Naive thymus-derived CD4-positive, alpha-beta T cell (primary cell): Measurements from ENCODE around the gene OR2H1. TPM values are rescaled to one million over a fixed set of nuclear protein-coding genes. Genes with fewer than 3 reads are reported as not detected.

Source experiments
- ATAC-seq: fragments of 150-1000 bp; cut with Tn5 transposase; 2 replicates; pipeline ENCODE4 v1.10.0; 2021; ENCODE audit warnings: mild to moderate bottlenecking, moderate library complexity
- CTCF ChIA-PET: fragments of 350-600 bp; sonication (Branson Sonifier 250); formaldehyde crosslinking; loops from one replicate; lab custom pipeline; 2021; ENCODE audit warnings: antibody characterized with exemption; lab: Charles Lee
- POLR2A ChIA-PET: fragments of 350-600 bp; sonication (Branson Sonifier 250); formaldehyde crosslinking; loops from one replicate; lab custom pipeline; 2021; ENCODE audit warnings: antibody characterized with exemption, inconsistent platforms; lab: Charles Lee
- DNase-seq, 9 donors: peaks; one replicate each; pipeline versions ENCODE4 v3.0.0 to v3.0.0-alpha.2; 2020 to 2022; ENCODE audit warnings: mixed read lengths in 1 of 9
- H3K27ac ChIP-seq: one replicate; pipeline ENCODE4 v1.7.0; 2013; ENCODE audit warnings: mild to moderate bottlenecking, low read depth, low read length, moderate library complexity
- H3K27me3 ChIP-seq, 2 donors: one replicate each; pipeline ENCODE4 v1.7.0; 2013; ENCODE audit warnings: low read length in 2 of 2, mild to moderate bottlenecking in 2 of 2, moderate library complexity in 2 of 2; ENCODE audit not compliant: control insufficient read depth in 2 of 2, insufficient read depth in 2 of 2
- H3K36me3 ChIP-seq, 3 experiments: 1 replicate in 2 of 3; 2 replicates in 1 of 3; pipeline ENCODE4 v1.7.0; 2013; ENCODE audit warnings: low read length in 3 of 3, mild to moderate bottlenecking in 3 of 3, moderate library complexity in 1 of 3; ENCODE audit not compliant: insufficient read depth in 3 of 3, control insufficient read depth in 2 of 3
- H3K4me1 ChIP-seq, 2 donors: one replicate each; pipeline ENCODE4 v1.7.0; 2013; ENCODE audit warnings: low read length in 2 of 2, mild to moderate bottlenecking in 2 of 2, moderate library complexity in 1 of 2; ENCODE audit not compliant: control insufficient read depth in 2 of 2, insufficient read depth in 2 of 2
- H3K4me3 ChIP-seq: 2 replicates; pipeline ENCODE4 v1.7.0; 2013; ENCODE audit warnings: mild to moderate bottlenecking, low read length
- H3K9me3 ChIP-seq, 3 experiments: 1 replicate in 2 of 3; 2 replicates in 1 of 3; pipeline ENCODE4 v1.7.0; 2013; ENCODE audit warnings: low read length in 3 of 3; ENCODE audit not compliant: control insufficient read depth in 2 of 3
- H3K27ac Mint-ChIP-seq, 9 donors: one replicate each; pipeline ENCODE4 v1.8.0; 2020 to 2022; ENCODE audit warnings: mixed read lengths in 9 of 9, mild to moderate bottlenecking in 8 of 9, moderate library complexity in 5 of 9, inconsistent platforms in 2 of 9
- H3K27me3 Mint-ChIP-seq, 5 donors: one replicate each; pipeline ENCODE4 v1.8.0; 2021 to 2022; ENCODE audit warnings: mixed read lengths in 5 of 5, mild to moderate bottlenecking in 1 of 5
- H3K36me3 Mint-ChIP-seq, 5 donors: one replicate each; pipeline ENCODE4 v1.8.0; 2020 to 2022; ENCODE audit warnings: mixed read lengths in 5 of 5, mild to moderate bottlenecking in 3 of 5, inconsistent platforms in 1 of 5
- H3K4me1 Mint-ChIP-seq, 7 donors: one replicate each; pipeline ENCODE4 v1.8.0; 2020 to 2022; ENCODE audit warnings: mixed read lengths in 7 of 7, mild to moderate bottlenecking in 3 of 7, inconsistent platforms in 1 of 7
- H3K4me3 Mint-ChIP-seq, 10 donors: one replicate each; pipeline ENCODE4 v1.8.0; 2020 to 2022; ENCODE audit warnings: mild to moderate bottlenecking in 10 of 10, mixed read lengths in 10 of 10, moderate library complexity in 6 of 10, inconsistent platforms in 2 of 10
- H3K9me3 Mint-ChIP-seq, 11 donors: one replicate each; pipeline ENCODE4 v1.8.0; 2020 to 2022; ENCODE audit warnings: mixed read lengths in 11 of 11, mild to moderate bottlenecking in 4 of 11, inconsistent platforms in 1 of 11, moderate library complexity in 1 of 11
- intact Hi-C, 2 donors: fragments of 100-400 bp; cut with micrococcal nuclease; formaldehyde crosslinking; loops; one replicate each; pipeline ENCODE4 v1.15.1; 2023
- polyA plus RNA-seq, 2 donors: library from polyadenylated mRNA; unstranded; fragments of 300-500 nt; fragmentation: Illumina TruSeq; gene quantifications; one replicate each; pipeline ENCODE4 v1.2.3, GENCODE V29; 2021
- total RNA-seq, 6 experiments: library from RNA in 5 of 6; stranded (reverse) in 5 of 6; gene quantifications; 1 replicate in 5 of 6; 2 replicates in 1 of 6; pipeline ENCODE4 v1.2.3 and lab custom pipeline; 2021 to 2026

Gene OR2H1
- total and polyA plus RNA-seq, 7 experiments from 2014 or later = not detected

GRCh38 chr6:29495571-29495970 lies 38.6 kb downstream of the OR2H1 start:
- H3K9me3 ChIP-seq = no peaks in the 10 kb centered on the region
- no peak for DNase-seq
- H3K27me3 ChIP-seq = peaks cover 0 to 3% of the 10 kb centered on the region in 2 donors
- ChIA-PET POLR2A (no interaction called here), CTCF (no interaction called here)
- Mint-ChIP-seq H3K36me3 (no peaks in the 10 kb centered on the region), H3K27ac (no peak overlapping the region), H3K9me3 (peaks cover 0 to 3% (median 0%) of the 10 kb centered on the region in 11 donors), H3K4me3 (no peak overlapping the region), H3K4me1 (no peaks in the 10 kb centered on the region), H3K27me3 (peaks cover 11 to 42% (median 30%) of the 10 kb centered on the region in 5 donors)
- H3K36me3 ChIP-seq = no peaks in the 10 kb centered on the region
- H3K27ac ChIP-seq = no peak overlapping the region
- no peak for ATAC-seq
- intact Hi-C loops = no loop called here
- H3K4me3 ChIP-seq = no peak overlapping the region
- H3K4me1 ChIP-seq = no peaks in the 10 kb centered on the region

GRCh38 chr6:29496961-29497360 lies 40.0 kb downstream of the OR2H1 start:
- Histone ChIP-seq H3K36me3 (no peaks in the 10 kb centered on the region), H3K4me1 (no peaks in the 10 kb centered on the region), H3K9me3 (no peaks in the 10 kb centered on the region), H3K27me3 (no peaks in the 10 kb centered on the region), H3K4me3 (no peak overlapping the region), H3K27ac (no peak overlapping the region)
- H3K4me1 Mint-ChIP-seq = no peaks in the 10 kb centered on the region
- peaks cover 21 to 41% (median 30%) of the 10 kb centered on the region in 5 donors for H3K27me3 Mint-ChIP-seq
- CTCF ChIA-PET = no interaction called here
- DNase-seq (no peak), ATAC-seq (no peak)
- no peaks in the 10 kb centered on the region for H3K36me3 Mint-ChIP-seq
- no peaks in the 10 kb centered on the region for H3K9me3 Mint-ChIP-seq
- POLR2A ChIA-PET = no interaction called here
- no peak overlapping the region for H3K4me3 Mint-ChIP-seq
- no peak overlapping the region for H3K27ac Mint-ChIP-seq
- intact Hi-C loops = no loop called here

GRCh38 chr6:29499704-29500103 lies 42.7 kb downstream of the OR2H1 start:
- no peaks in the 10 kb centered on the region for H3K4me1 ChIP-seq
- peaks cover 27 to 46% (median 37%) of the 10 kb centered on the region in 5 donors for H3K27me3 Mint-ChIP-seq
- H3K9me3 Mint-ChIP-seq = no peaks in the 10 kb centered on the region
- no peaks in the 10 kb centered on the region for H3K4me1 Mint-ChIP-seq
- H3K9me3 ChIP-seq = no peaks in the 10 kb centered on the region
- H3K4me3 Mint-ChIP-seq = no peak overlapping the region
- no peak for DNase-seq
- ATAC-seq = no peak
- no peak overlapping the region for H3K4me3 ChIP-seq
- ChIA-PET CTCF (no interaction called here), POLR2A (no interaction called here)
- H3K36me3 ChIP-seq = no peaks in the 10 kb centered on the region
- no peaks in the 10 kb centered on the region for H3K36me3 Mint-ChIP-seq
- no peaks in the 10 kb centered on the region for H3K27me3 ChIP-seq
- H3K27ac ChIP-seq = no peak overlapping the region
- intact Hi-C loops = no loop called here
- no peak overlapping the region for H3K27ac Mint-ChIP-seq

- Histone ChIP-seq H3K4me1 (no peaks in the 10 kb centered on the region), H3K4me3 (no peak overlapping the region), H3K27me3 (no peaks in the 10 kb centered on the region), H3K9me3 (no peaks in the 10 kb centered on the region), H3K36me3 (no peaks in the 10 kb centered on the region), H3K27ac (no peak overlapping the region)
- ChIA-PET POLR2A (no interaction called here), CTCF (no interaction called here)
- H3K4me3 Mint-ChIP-seq = no peak overlapping the region
- H3K27me3 Mint-ChIP-seq = peaks cover 22 to 42% (median 34%) of the 10 kb centered on the region in 5 donors
- no peak overlapping the region for H3K27ac Mint-ChIP-seq
- H3K9me3 Mint-ChIP-seq = no peaks in the 10 kb centered on the region
- DNase-seq (no peak), ATAC-seq (no peak)
- H3K36me3 Mint-ChIP-seq = no peaks in the 10 kb centered on the region
- intact Hi-C loops = no loop called here
- H3K4me1 Mint-ChIP-seq = no peaks in the 10 kb centered on the region
These were observed 43.6 kb downstream of the OR2H1 start for GRCh38 chr6:29500594-29500993.

- POLR2A ChIA-PET = no interaction called here
These were observed 44.2 kb downstream of the OR2H1 start for GRCh38 chr6:29501106-29501505.

GRCh38 chr6:29502181-29502580 lies 45.2 kb downstream of the OR2H1 start:
- Histone ChIP-seq H3K9me3 (no peaks in the 10 kb centered on the region), H3K27ac (no peak overlapping the region), H3K27me3 (no peaks in the 10 kb centered on the region), H3K4me3 (no peak overlapping the region), H3K36me3 (no peaks in the 10 kb centered on the region), H3K4me1 (no peaks in the 10 kb centered on the region)
- ChIA-PET CTCF (no interaction called here), POLR2A (no interaction called here)
- intact Hi-C loops = no loop called here
- no peak for ATAC-seq
- no peak overlapping the region for H3K27ac Mint-ChIP-seq
- no peak for DNase-seq
- H3K4me1 Mint-ChIP-seq = no peaks in the 10 kb centered on the region
- H3K9me3 Mint-ChIP-seq = no peaks in the 10 kb centered on the region
- no peaks in the 10 kb centered on the region for H3K36me3 Mint-ChIP-seq
- no peak overlapping the region for H3K4me3 Mint-ChIP-seq
- peaks cover 15 to 39% (median 31%) of the 10 kb centered on the region in 5 donors for H3K27me3 Mint-ChIP-seq

More at GRCh38 chr6:29501106-29501505, 44.2 kb downstream of the OR2H1 start:
- Mint-ChIP-seq H3K9me3 (no peaks in the 10 kb centered on the region), H3K27ac (no peak overlapping the region), H3K36me3 (no peaks in the 10 kb centered on the region), H3K4me3 (no peak overlapping the region), H3K27me3 (peaks cover 21 to 40% (median 34%) of the 10 kb centered on the region in 5 donors), H3K4me1 (no peaks in the 10 kb centered on the region)
- no peaks in the 10 kb centered on the region for H3K4me1 ChIP-seq
- no peaks in the 10 kb centered on the region for H3K9me3 ChIP-seq
- CTCF ChIA-PET = no interaction called here
- no peaks in the 10 kb centered on the region for H3K36me3 ChIP-seq
- intact Hi-C loops = no loop called here
- no peak for DNase-seq
- no peaks in the 10 kb centered on the region for H3K27me3 ChIP-seq
- H3K27ac ChIP-seq = no peak overlapping the region
- no peak for ATAC-seq
- H3K4me3 ChIP-seq = no peak overlapping the region

GRCh38 chr6:29502597-29502996 lies 45.6 kb downstream of the OR2H1 start:
- Mint-ChIP-seq H3K27me3 (peaks cover 11 to 39% (median 27%) of the 10 kb centered on the region in 5 donors), H3K9me3 (no peaks in the 10 kb centered on the region), H3K4me3 (no peak overlapping the region), H3K27ac (no peak overlapping the region), H3K36me3 (no peaks in the 10 kb centered on the region), H3K4me1 (no peaks in the 10 kb centered on the region)
- DNase-seq = no peak
- H3K9me3 ChIP-seq = no peaks in the 10 kb centered on the region
- H3K4me3 ChIP-seq = no peak overlapping the region
- no peaks in the 10 kb centered on the region for H3K27me3 ChIP-seq
- H3K27ac ChIP-seq = no peak overlapping the region
- no peaks in the 10 kb centered on the region for H3K36me3 ChIP-seq
- ChIA-PET CTCF (no interaction called here), POLR2A (no interaction called here)
- no peaks in the 10 kb centered on the region for H3K4me1 ChIP-seq
- intact Hi-C loops = no loop called here
- ATAC-seq = no peak
